Mucosa of rectum (tissue), 2 donors: ENCODE results near the gene SIGLEC1.

Experiments used
- H3K27ac ChIP-seq, 2 donors: one replicate each; pipeline ENCODE4 v1.7.0; 2013; ENCODE audit warnings: inconsistent platforms in 2 of 2, low read depth in 2 of 2, low read length in 2 of 2
- H3K27me3 ChIP-seq, 2 donors: one replicate each; pipeline ENCODE4 v1.7.0; 2013; ENCODE audit warnings: low read length in 2 of 2; ENCODE audit not compliant: control insufficient read depth in 2 of 2, insufficient read depth in 2 of 2
- H3K36me3 ChIP-seq, 2 donors: one replicate each; pipeline ENCODE4 v1.7.0; 2013; ENCODE audit warnings: low read length in 2 of 2; ENCODE audit not compliant: control insufficient read depth in 2 of 2, insufficient read depth in 2 of 2
- H3K4me1 ChIP-seq, 2 donors: one replicate each; pipeline ENCODE4 v1.7.0; 2013; ENCODE audit warnings: low read length in 2 of 2, mild to moderate bottlenecking in 1 of 2; ENCODE audit not compliant: control insufficient read depth in 2 of 2, insufficient read depth in 2 of 2
- H3K4me3 ChIP-seq, 2 donors: one replicate each; pipeline ENCODE4 v1.7.0; 2013; ENCODE audit warnings: low read length in 2 of 2
- H3K9ac ChIP-seq, 2 donors: one replicate each; pipeline ENCODE4 v1.7.0; 2013; ENCODE audit warnings: low read length in 2 of 2, low read depth in 1 of 2, mild to moderate bottlenecking in 1 of 2
- H3K9me3 ChIP-seq, 2 donors: one replicate each; pipeline ENCODE4 v1.7.0; 2013; ENCODE audit warnings: low read length in 2 of 2; ENCODE audit not compliant: control insufficient read depth in 2 of 2
- donor health status: healthy.
- donor health status: Normal muscosa, but diverticular disease.

Gene SIGLEC1

DNA sequence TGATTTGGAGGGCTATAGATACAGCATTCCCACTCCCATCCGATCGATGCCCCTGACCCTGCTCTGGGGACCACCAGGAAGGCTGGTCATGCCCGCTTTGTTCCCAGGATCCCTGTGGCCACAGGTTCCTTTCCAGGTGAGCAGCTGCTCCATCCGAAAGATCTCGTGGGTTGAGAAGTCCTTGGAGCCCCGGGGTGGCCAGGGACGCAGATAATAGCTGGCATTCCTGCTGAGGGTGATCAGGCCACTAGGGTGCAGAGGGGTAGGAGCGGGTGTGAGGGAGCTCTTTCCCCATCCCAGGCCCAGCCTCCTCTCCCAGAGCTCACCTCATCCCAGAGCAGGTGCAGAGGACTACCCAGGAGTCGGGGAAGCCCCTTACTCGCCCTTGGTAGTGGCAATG, 38.0 kb downstream of the SIGLEC1 start:
- H3K4me1 ChIP-seq = peaks cover 0 to 5% of the 10 kb centered on the region in 2 donors
- no peaks in the 10 kb centered on the region for H3K36me3 ChIP-seq
- no peak overlapping the region for H3K4me3 ChIP-seq
- no peak overlapping the region for H3K9ac ChIP-seq
- peaks cover 12 to 23% of the 10 kb centered on the region in 2 donors for H3K27me3 ChIP-seq
- H3K9me3 ChIP-seq = no peaks in the 10 kb centered on the region
- H3K27ac ChIP-seq = no peak overlapping the region

DNA sequence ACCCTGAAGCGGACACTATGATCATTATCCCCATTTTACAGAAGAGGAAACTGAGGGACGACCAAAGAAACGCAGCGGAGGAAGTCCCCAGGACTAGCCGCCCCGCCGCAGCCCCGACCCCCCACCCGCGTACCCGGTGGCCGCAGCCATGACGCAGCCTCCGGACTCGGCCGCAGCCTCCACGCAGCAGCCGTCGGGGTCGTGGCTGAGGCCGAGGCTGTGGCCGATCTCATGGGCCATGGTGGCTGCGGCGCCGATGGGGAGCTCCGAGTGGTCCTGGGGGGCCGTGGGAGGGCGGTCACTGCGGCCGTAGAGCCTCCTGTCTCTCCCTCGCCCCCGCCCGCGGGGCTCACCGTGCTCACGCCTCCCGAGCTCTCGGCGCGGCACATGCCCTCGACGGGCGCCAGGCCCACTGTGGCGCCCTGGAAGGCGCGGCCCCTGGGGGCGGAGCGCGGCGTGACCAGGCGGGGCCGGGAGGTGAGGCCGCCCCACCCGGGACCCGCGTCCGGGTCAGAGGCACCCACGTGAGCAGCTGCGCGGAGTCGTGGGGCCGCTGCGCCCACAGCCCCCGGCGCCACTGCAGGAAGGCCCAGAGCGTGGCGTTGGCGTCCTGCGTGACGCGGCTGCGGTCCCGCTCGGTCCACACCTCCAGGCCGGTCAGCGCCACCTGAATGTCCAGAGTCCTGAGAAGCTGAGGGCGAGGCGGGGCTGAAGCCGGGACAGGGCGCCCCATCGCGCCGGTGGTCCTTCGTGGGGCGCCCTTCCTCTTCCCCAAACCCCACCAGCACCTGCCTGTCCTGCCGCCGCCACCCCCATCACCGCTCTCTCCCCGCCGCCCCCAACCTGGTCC, 39.0 kb downstream of the SIGLEC1 start:
- no peaks in the 10 kb centered on the region for H3K9me3 ChIP-seq
- no peaks in the 10 kb centered on the region for H3K36me3 ChIP-seq
- no peak overlapping the region for H3K9ac ChIP-seq
- H3K4me1 ChIP-seq = peaks cover 0 to 5% of the 10 kb centered on the region in 2 donors
- no peak overlapping the region for H3K27ac ChIP-seq
- H3K4me3 ChIP-seq = no peak overlapping the region
- H3K27me3 ChIP-seq = peaks cover 12 to 23% of the 10 kb centered on the region in 2 donors

DNA sequence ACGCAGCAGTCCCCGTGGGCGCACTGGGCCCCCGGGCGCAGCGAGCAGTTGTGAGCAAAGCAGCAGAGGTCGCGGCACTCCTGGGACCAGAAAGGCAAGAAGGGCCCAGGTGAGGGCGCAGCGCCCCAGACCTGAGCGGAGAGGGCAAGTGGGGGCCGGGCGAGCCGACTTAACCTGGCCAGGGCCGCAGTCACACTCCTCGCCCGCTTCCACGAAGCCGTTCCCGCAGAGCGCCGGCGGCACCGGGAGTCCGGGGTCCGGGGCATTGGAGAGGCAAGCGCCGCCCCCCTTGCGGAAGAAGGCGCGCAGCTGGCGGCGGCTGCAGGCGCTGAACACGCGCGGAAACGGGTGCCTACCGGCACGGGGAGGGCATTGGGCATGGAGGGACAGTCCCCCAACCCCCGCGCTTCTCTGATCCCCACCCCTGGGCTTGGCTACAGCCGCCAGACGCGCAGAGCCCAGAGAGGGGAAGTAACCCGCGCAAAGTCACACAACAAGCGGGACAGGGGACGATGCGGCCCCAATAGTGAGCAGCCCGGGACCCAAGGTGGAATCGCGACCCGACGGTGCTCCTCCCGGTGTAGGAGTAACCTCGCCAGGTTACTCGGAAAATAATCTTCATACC, 39.7 kb downstream of the SIGLEC1 start:
- Histone ChIP-seq H3K9ac (no peak overlapping the region), H3K4me1 (peaks cover 0 to 5% of the 10 kb centered on the region in 2 donors), H3K36me3 (no peaks in the 10 kb centered on the region), H3K4me3 (no peak overlapping the region), H3K27me3 (peaks cover 12 to 23% of the 10 kb centered on the region in 2 donors), H3K9me3 (no peaks in the 10 kb centered on the region), H3K27ac (no peak overlapping the region)

DNA sequence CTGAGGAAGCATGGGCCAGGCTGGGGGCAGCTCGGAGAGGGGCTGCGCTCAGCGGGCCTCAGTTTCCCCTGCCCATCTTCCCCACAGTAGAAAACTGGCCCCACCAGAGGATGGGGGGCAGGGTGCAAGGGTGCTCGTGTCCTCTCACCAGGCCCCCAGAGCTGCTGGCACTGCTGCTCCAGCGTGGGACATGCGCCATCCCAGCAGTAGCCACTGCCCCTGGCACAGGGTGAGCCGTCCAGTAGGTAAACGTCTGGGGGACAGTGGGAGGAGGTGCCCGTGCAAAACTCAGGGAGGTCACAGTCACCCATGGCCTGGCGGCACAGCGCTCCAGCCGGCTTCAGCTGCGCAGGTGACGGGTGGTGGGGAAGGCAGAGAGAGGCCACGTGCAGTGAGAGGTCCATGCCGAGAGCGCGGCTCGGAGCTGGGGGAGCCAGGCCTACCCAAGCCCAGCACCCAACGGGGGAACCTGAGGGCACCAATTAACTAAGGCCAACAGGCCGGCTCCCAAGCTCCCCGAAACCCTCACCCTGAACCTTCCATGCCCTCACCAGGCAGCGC, 40.3 kb downstream of the SIGLEC1 start:
- peaks cover 0 to 4% of the 10 kb centered on the region in 2 donors for H3K4me1 ChIP-seq
- H3K27me3 ChIP-seq = peaks cover 12 to 24% of the 10 kb centered on the region in 2 donors
- no peaks in the 10 kb centered on the region for H3K9me3 ChIP-seq
- no peak overlapping the region for H3K4me3 ChIP-seq
- H3K27ac ChIP-seq = no peak overlapping the region
- H3K36me3 ChIP-seq = no peaks in the 10 kb centered on the region
- H3K9ac ChIP-seq = no peak overlapping the region

DNA sequence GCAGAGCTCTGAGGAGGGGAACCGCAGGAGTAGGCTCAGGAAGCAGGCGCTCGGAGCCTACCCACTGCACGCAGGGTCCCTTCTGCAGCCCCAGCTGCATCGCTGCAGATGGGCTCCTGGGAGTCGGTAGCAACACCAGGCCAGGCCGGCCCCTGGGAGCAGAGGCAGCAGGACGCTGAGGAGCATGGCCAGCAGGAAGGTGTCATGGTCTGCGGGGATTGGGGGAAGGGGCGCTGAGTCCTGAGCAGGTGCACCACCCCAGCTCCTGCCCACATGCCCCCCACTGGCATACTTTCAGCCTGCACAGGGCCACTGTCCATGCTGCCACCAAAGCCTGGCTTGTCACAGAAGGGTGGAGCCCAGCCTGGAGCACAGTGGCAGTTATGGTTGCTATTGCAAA, 41.5 kb downstream of the SIGLEC1 start:
- Histone ChIP-seq H3K4me1 (no peaks in the 10 kb centered on the region), H3K27ac (no peak overlapping the region), H3K9ac (no peak overlapping the region), H3K27me3 (peaks cover 12 to 26% of the 10 kb centered on the region in 2 donors), H3K4me3 (no peak overlapping the region), H3K9me3 (no peaks in the 10 kb centered on the region), H3K36me3 (no peaks in the 10 kb centered on the region)

DNA sequence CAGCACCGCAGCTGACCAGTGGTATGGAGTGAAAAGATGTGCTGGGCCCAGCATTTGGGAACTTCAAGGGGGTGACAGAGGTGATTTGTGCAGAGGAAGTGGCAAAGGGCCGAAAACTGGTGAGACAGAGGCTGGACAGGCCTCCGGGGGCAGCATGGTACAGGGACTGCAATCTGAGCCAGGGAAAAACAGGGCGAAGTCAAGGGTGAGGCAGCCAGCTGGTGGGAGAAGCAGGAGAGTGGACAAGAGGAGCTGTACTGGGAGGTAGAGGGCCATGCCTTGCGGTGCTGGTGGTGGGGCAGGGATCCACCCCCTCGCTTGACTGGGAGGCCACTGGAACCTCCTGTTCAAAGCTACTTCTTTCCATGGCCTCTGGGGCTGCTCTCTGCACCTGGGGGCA, 41.9 kb downstream of the SIGLEC1 start:
- no peaks in the 10 kb centered on the region for H3K9me3 ChIP-seq
- no peak overlapping the region for H3K27ac ChIP-seq
- H3K4me1 ChIP-seq = no peaks in the 10 kb centered on the region
- H3K36me3 ChIP-seq = no peaks in the 10 kb centered on the region
- H3K27me3 ChIP-seq = peaks cover 12 to 25% of the 10 kb centered on the region in 2 donors
- no peak overlapping the region for H3K4me3 ChIP-seq
- H3K9ac ChIP-seq = no peak overlapping the region

DNA sequence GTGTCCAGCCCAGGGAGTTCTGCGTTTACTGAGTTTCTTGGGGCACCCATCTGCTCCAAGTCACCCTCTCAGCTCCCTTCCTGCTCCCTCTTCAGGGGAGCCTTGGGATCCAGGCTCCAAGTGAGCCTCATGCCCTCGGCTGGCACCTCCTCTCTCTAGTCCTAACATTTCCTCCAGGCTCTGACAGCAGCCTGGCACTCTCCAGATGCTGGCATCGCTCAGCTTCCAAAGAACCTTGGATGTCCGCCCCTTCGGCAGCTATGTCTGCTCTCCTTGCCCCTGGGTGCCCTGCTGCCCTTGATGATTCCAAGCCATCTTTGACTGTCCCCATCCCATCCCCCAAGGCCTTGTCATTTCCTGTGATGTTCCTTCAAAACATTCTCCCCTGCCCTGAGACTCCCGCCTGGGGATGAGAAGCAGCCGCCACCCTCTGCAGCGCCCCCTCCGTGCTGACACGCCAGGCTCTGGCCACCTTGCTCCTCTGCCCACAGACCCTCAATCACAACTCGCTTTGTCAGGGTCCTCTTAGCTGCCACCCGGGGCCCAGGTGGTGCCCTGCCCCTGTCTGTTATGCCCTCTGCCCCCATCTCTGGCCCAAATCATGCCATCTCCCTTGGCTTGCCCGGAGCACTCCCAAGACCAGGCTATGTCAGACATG, 42.6 kb downstream of the SIGLEC1 start:
- no peaks in the 10 kb centered on the region for H3K9me3 ChIP-seq
- H3K9ac ChIP-seq = no peak overlapping the region
- H3K4me1 ChIP-seq = no peaks in the 10 kb centered on the region
- no peak overlapping the region for H3K27ac ChIP-seq
- H3K27me3 ChIP-seq = peaks cover 12 to 19% of the 10 kb centered on the region in 2 donors
- H3K4me3 ChIP-seq = no peak overlapping the region
- H3K36me3 ChIP-seq = no peaks in the 10 kb centered on the region

DNA sequence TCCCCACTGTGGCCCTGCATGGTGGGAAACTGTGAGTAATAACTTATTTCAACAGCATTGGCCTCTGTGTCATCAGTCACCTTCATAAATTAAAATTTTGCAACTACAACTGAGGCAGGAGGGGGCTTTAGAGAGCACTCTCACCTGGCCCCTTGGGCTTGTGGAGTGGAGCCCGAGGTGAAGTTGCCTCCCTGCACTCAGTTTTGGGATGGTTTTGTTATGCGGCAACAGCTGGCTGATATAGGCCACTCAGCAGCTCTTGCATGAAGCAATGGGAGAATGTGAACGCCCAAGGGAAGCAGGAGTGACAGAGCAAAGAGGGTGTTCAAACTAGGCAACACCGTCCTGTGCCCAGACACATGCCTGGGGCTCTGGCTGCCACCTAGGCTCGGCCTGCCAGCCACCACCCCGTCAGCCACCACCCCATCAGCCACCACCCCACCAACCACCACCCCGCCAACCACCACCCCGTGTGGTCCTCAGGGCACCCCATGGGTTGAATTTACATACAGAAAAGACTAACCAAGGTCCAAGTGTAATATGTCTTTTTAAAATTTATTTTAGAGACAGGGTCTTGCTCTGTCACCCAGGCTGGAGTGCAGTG, 44.9 kb downstream of the SIGLEC1 start:
- Histone ChIP-seq H3K4me3 (no peak overlapping the region), H3K27me3 (peaks cover 9 to 11% of the 10 kb centered on the region in 2 donors), H3K9ac (no peak overlapping the region), H3K27ac (no peak overlapping the region), H3K36me3 (no peaks in the 10 kb centered on the region), H3K4me1 (no peaks in the 10 kb centered on the region), H3K9me3 (no peaks in the 10 kb centered on the region)

DNA sequence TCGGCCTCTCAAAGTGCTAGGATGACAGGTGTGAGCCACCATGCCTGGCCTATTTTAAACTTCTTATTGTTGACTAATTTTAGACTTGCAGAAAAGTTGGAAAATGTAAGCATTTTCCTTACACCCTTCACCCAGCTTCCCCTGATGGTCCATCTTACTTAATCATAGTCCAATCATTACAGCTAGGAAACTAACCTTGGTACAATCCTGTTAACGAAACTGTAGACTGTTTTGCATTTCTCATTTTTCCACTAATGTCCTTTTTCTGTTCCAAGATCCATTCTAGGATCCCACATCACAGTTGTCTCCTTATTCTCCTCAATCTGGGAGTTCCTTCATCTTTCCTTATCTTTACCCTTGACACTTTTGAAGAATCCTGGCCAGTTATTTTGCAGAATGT, 48.5 kb downstream of the SIGLEC1 start:
- Histone ChIP-seq H3K4me1 (no peaks in the 10 kb centered on the region), H3K27me3 (peaks cover 13 to 19% of the 10 kb centered on the region in 2 donors), H3K9me3 (no peaks in the 10 kb centered on the region), H3K36me3 (no peaks in the 10 kb centered on the region), H3K27ac (no peak overlapping the region), H3K9ac (no peak overlapping the region), H3K4me3 (no peak overlapping the region)
